GM12878 (cell line): ENCODE data around the gene TMC2. TPM values are rescaled to one million over a fixed set of nuclear protein-coding genes. Genes with fewer than 3 reads are reported as not detected.
A peak's percentile ranks its signal among the peaks of the same experiment; 100 is the strongest.

Experiments used
- ATAC-seq: fragments of 200-7000 bp; cut with Tn5 transposase; 3 replicates; pipeline ENCODE4 v1.9.1; 2020; ENCODE audit warnings: mild to moderate bottlenecking, moderate library complexity
- BruUV-seq: library from RNA; stranded (reverse); fragments of 400-500 nt; replicated peaks from 2 replicates; lab custom pipeline; 2021; lab: Mats Ljungman, UMichigan
- CTCF ChIA-PET: fragments of 300-600 bp; sonication (Branson Sonifier 250); formaldehyde crosslinking; extraction: SDS; loops from one replicate; lab custom pipeline; 2021; ENCODE audit warnings: inconsistent platforms; lab: Yijun Ruan, JAX
- POLR2A ChIA-PET: fragments of 350-600 bp; formaldehyde crosslinking; extraction: SDS; loops from one replicate; lab custom pipeline; 2021; ENCODE audit warnings: inconsistent platforms; lab: Charles Lee
- RAD21 ChIA-PET: fragments of 300-600 bp; sonication (Branson Sonifier 250); formaldehyde crosslinking; loops from one replicate; lab custom pipeline; 2023; ENCODE audit warnings: antibody characterized with exemption; ENCODE audit not compliant: unreplicated experiment; lab: Charles Lee
- SMC1A ChIA-PET: fragments of 300-600 bp; sonication (Branson Sonifier 250); formaldehyde crosslinking; loops from one replicate; lab custom pipeline; 2023; ENCODE audit not compliant: unreplicated experiment, uncharacterized antibody; lab: Charles Lee
- DNase-seq: peaks from one replicate; pipeline ENCODE4 v3.0.0-alpha.2; 2011; ENCODE audit warnings: low read depth, low spot score
- FAIRE-seq: peaks from 3 replicates; lab custom pipeline; 2011; peaks lifted over from hg19 to GRCh38; lab: Jason Lieb, UNC
- H2AFZ ChIP-seq: 2 replicates; pipeline ENCODE4 v1.6.0; 2011; ENCODE audit warnings: low read depth, low read length, control low read depth; ENCODE audit not compliant: control insufficient read depth
- H3K27ac ChIP-seq: 2 replicates; pipeline ENCODE4 v1.5.1; 2011; ENCODE audit warnings: control low read depth; ENCODE audit not compliant: control insufficient read depth, insufficient read depth
- H3K27me3 ChIP-seq, 2 experiments: replicated peaks in 1 of 2; 2 replicates each; pipeline versions ENCODE4 v1.6.0 to v1.6.1; 2011; ENCODE audit warnings: low read length in 1 of 2; ENCODE audit not compliant: control insufficient read depth in 2 of 2, insufficient read depth in 2 of 2
- H3K36me3 ChIP-seq, 2 experiments: 2 replicates each; pipeline ENCODE4 v1.5.1; 2011; ENCODE audit warnings: low read length in 1 of 2; ENCODE audit not compliant: control insufficient read depth in 2 of 2, insufficient read depth in 2 of 2
- H3K4me1 ChIP-seq: 2 replicates; pipeline ENCODE4 v1.6.1; 2011; ENCODE audit warnings: mild to moderate bottlenecking, low read length, moderate library complexity, mixed read lengths; ENCODE audit not compliant: control insufficient read depth, insufficient read depth
- H3K4me2 ChIP-seq: 2 replicates; pipeline ENCODE4 v1.6.0; 2011; ENCODE audit warnings: control low read depth; ENCODE audit not compliant: control insufficient read depth, insufficient read depth
- H3K4me3 ChIP-seq: fragments of 200-600 bp; sonication (generic); 2 replicates; pipeline ENCODE4 v1.5.1; 2016
- H3K79me2 ChIP-seq: 2 replicates; pipeline ENCODE4 v1.6.0; 2011; ENCODE audit warnings: low read length; ENCODE audit not compliant: control insufficient read depth, insufficient read depth
- H3K9ac ChIP-seq: 2 replicates; pipeline ENCODE4 v1.8.0; 2011; ENCODE audit warnings: low read length, control low read depth, mixed read lengths; ENCODE audit not compliant: control insufficient read depth, insufficient read depth
- H3K9me3 ChIP-seq: replicated peaks from 3 replicates; pipeline ENCODE4 v1.5.1; 2011; ENCODE audit warnings: mild to moderate bottlenecking, low read length; ENCODE audit not compliant: control insufficient read depth, insufficient read depth
- H4K20me1 ChIP-seq: 2 replicates; pipeline ENCODE4 v1.6.0; 2011; ENCODE audit not compliant: control insufficient read depth, insufficient read depth
- ELK1 ChIP-seq: IDR thresholded peaks from 2 replicates; pipeline ENCODE4 v1.6.1; 2012; ENCODE audit warnings: low read depth, low read length, improper control_type of control experiment
- EZH2 ChIP-seq: IDR thresholded peaks from 2 replicates; pipeline ENCODE4 v1.6.1; 2012; ENCODE audit warnings: low read depth, mild to moderate bottlenecking, control low read depth, inconsistent platforms, low read length, borderline replicate concordance; ENCODE audit not compliant: control insufficient read depth
- FOS ChIP-seq: IDR thresholded peaks from 3 replicates; pipeline ENCODE4 v1.6.1; 2011; ENCODE audit warnings: borderline replicate concordance; ENCODE audit not compliant: insufficient read length; ENCODE audit errors: extremely low read depth
- FOXM1 ChIP-seq: IDR thresholded peaks from 2 replicates; pipeline ENCODE4 v1.6.1; 2012; ENCODE audit warnings: low read depth, mild to moderate bottlenecking, inconsistent platforms, low read length, moderate library complexity
- NKRF ChIP-seq: fragments of 450-650 bp; conservative IDR thresholded peaks from 2 replicates; pipeline ENCODE4 v1.6.1; 2017; ENCODE audit warnings: mild to moderate bottlenecking, moderate library complexity
- POLR2AphosphoS5 ChIP-seq: IDR thresholded peaks from 2 replicates; pipeline ENCODE4 v1.6.1; 2011; ENCODE audit warnings: mild to moderate bottlenecking, low read length, inconsistent platforms
- TCF12 ChIP-seq: IDR thresholded peaks from 2 replicates; pipeline ENCODE4 v1.6.1; 2011; ENCODE audit warnings: low read depth, mild to moderate bottlenecking, low read length
- ZBTB33 ChIP-seq: fragments of 450-650 bp; IDR thresholded peaks from 2 replicates; pipeline ENCODE4 v1.6.1; 2017; ENCODE audit warnings: mild to moderate bottlenecking
- ZNF274 ChIP-seq: IDR thresholded peaks from one replicate; pipeline ENCODE4 v1.8.0; 2011; ENCODE audit not compliant: insufficient read length, insufficient read depth
- WGBS: methylation state at CpG from one replicate; pipeline ENCODE4 v1.1.6; 2016; ENCODE audit warnings: low lambda C conversion rate; ENCODE audit not compliant: insufficient replicate concordance, insufficient coverage; ENCODE audit errors: missing lambda C conversion rate; 5-methylcytosine and 5-hydroxymethylcytosine counted together
- in situ Hi-C: fragments of 300-500 bp; cut with MboI; formaldehyde crosslinking; loops from 9 replicates; pipeline ENCODE4 v1.14.3; 2018; ENCODE audit warnings: mixed read lengths
- intact Hi-C: fragments of 100-400 bp; cut with micrococcal nuclease; formaldehyde crosslinking; loops from one replicate; pipeline ENCODE4 v1.14.2; 2022; ENCODE audit not compliant: unreplicated experiment
- microRNA counts: library from miRNA; unstranded; fragments of <30 nt; microRNA quantifications from one replicate; lab custom pipeline; 2016
- microRNA-seq: library from miRNA; unstranded; fragments of <30 nt; microRNA quantifications from one replicate; pipeline ENCODE4, GENCODE V29; 2018
- polyA plus RNA-seq, 11 experiments: library from polyadenylated mRNA; depleted of rRNA in 4 of 11; unstranded in 6 of 11; stranded (reverse) in 5 of 11; fragments of >200 nt; fragmentation: Nextera tagmentation in 4 of 11; fragmentation: Illumina TruSeq in 1 of 11; extraction: Ambion mirVana in 4 of 11; extraction: Trizol in 1 of 11; gene quantifications; 1 replicate in 1 of 11; 2 replicates in 10 of 11; pipeline versions ENCODE4 v1.2.1 to v1.2.3, GENCODE V29; 2011 to 2016; ENCODE audit warnings: inconsistent platforms in 2 of 11, missing spikeins in 2 of 11, low read depth in 1 of 11
- small RNA-seq: library from RNA; depleted of rRNA; stranded (forward); fragments of <200 nt; gene quantifications from one replicate; pipeline ENCODE3, GENCODE V24; 2014
- total RNA-seq, 4 experiments: library from RNA; depleted of rRNA in 3 of 4; stranded (reverse); fragments of >200 nt in 3 of 4; fragmentation: Illumina TruSeq in 1 of 4; extraction: Trizol in 1 of 4; gene quantifications; 2 replicates each; pipeline versions ENCODE4 v1.2.1 to v1.2.3, GENCODE V29; 2013 to 2021

TMC2 gene
- total and polyA plus RNA-seq, 10 of the 15 experiments (the other 5 are each of a cell fraction or from before 2014, with no cell fraction given): 0.08 TPM; not detected in 9

DNA sequence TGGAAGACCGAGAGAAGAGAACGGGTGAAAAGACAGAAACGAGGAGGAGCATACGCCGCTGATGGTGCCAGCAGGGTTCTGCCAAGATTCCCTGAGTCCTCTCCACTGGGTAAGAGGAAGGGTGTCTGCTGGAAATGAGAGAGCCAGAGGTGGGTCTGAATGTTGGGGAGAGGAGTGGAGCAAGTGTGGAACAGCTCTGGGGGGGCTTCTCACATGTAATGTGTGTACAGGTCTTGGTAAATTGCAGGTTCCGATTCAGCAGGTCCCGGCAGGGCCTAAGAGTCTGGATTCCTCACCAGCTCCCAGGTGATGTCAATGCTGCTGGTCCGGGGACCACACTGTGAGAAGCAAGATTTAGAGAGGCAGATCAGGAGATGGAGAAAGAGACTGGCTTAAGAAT, 154.8 kb downstream of the TMC2 start:
- FAIRE-seq (no peak), ATAC-seq (no peak), DNase-seq (no peak)
- Histone ChIP-seq H3K9ac (no peak overlapping the region), H3K27ac (no peak overlapping the region), H3K79me2 (no peaks in the 10 kb centered on the region), H3K4me3 (no peak overlapping the region), H3K4me2 (no peak overlapping the region), H3K4me1 (no peaks in the 10 kb centered on the region), H4K20me1 (no peaks in the 10 kb centered on the region), H3K36me3 (no peaks in the 10 kb centered on the region), H3K27me3 (peaks cover 10 to 26% of the 10 kb centered on the region in 2 experiments), H2AFZ (no peak overlapping the region), H3K9me3 (no peaks in the 10 kb centered on the region)
- in situ Hi-C loops (no loop called here), intact Hi-C loops (no loop called here)
- WGBS: 84% methylated on average over 8 of the region's 8 CpGs
- no TSS peak for BruUV-seq
- TF ChIP-seq ZNF274 (no peak), EZH2 (no peak), ELK1 (no peak), TCF12 (no peak), FOXM1 (no peak), FOS (no peak), NKRF (no peak), POLR2AphosphoS5 (no peak), ZBTB33 (no peak)
- POLR2A ChIA-PET: no interaction called here
- SMC1A ChIA-PET: no interaction called here
- CTCF ChIA-PET: no interaction called here
- RAD21 ChIA-PET: no interaction called here

MicroRNA genes within 50 kb of the gene (microRNA counts, 767-probe panel; counts per million panel counts)
- microRNA hsa-miR-1292 (lab: Ali Mortazavi, UCI): 55.3 counts per million

Small RNA genes within 50 kb of the gene (microRNA-seq; reads per million reads assigned to microRNA genes)
- gene MIR1292: 16.0 reads per million, percentile 52 among the genes with 10 or more reads in this experiment

Small RNA genes within 50 kb of the gene (small RNA-seq; reads per million reads assigned to genes)
- gene SNORA51 (not detected), gene SNORD110 (not detected), gene SNORD56 (not detected), gene SNORD57 (not detected), gene SNORD86 (not detected)

Other genes starting within 250 kb of the TMC2 start
- gene TGM3, start 240.6 kb upstream of the TMC2 start, total RNA-seq (2014; rRNA removed): not detected in 2 replicates
- not detected in 2 replicates for gene TGM3, start 240.6 kb upstream of the TMC2 start, total RNA-seq (2014; rRNA removed; fragmentation: Illumina TruSeq; extraction: Trizol)
- not detected in 2 replicates for gene TGM3, start 240.6 kb upstream of the TMC2 start, total RNA-seq (2021)
- gene TGM3, start 240.6 kb upstream of the TMC2 start, polyA plus RNA-seq (2011; rRNA removed): not detected in 2 replicates
- gene TGM3, start 240.6 kb upstream of the TMC2 start, polyA plus RNA-seq (2014; fragmentation: Illumina TruSeq; extraction: Trizol): not detected in 2 replicates
- not detected for gene TGM3, start 240.6 kb upstream of the TMC2 start, polyA plus RNA-seq (2014; fragmentation: Nextera tagmentation; extraction: Ambion mirVana)
- not detected in 2 replicates for gene TGM3, start 240.6 kb upstream of the TMC2 start, polyA plus RNA-seq (2014; rRNA removed)
- gene TGM3, start 240.6 kb upstream of the TMC2 start, polyA plus RNA-seq (2016; fragmentation: Nextera tagmentation; extraction: Ambion mirVana): not detected
- not detected in 2 replicates for gene TGM6, start 155.7 kb upstream of the TMC2 start, total RNA-seq (2014; rRNA removed)
- gene TGM6, start 155.7 kb upstream of the TMC2 start, total RNA-seq (2014; rRNA removed; fragmentation: Illumina TruSeq; extraction: Trizol): not detected in 2 replicates
- not detected in 2 replicates for gene TGM6, start 155.7 kb upstream of the TMC2 start, total RNA-seq (2021)
- gene TGM6, start 155.7 kb upstream of the TMC2 start, polyA plus RNA-seq (2011; rRNA removed): not detected in 2 replicates
- gene TGM6, start 155.7 kb upstream of the TMC2 start, polyA plus RNA-seq (2014; fragmentation: Illumina TruSeq; extraction: Trizol): not detected in 2 replicates
- gene TGM6, start 155.7 kb upstream of the TMC2 start, polyA plus RNA-seq (2014; fragmentation: Nextera tagmentation; extraction: Ambion mirVana): not detected
- not detected in 2 replicates for gene TGM6, start 155.7 kb upstream of the TMC2 start, polyA plus RNA-seq (2014; rRNA removed)
- not detected for gene TGM6, start 155.7 kb upstream of the TMC2 start, polyA plus RNA-seq (2016; fragmentation: Nextera tagmentation; extraction: Ambion mirVana)
- 493 and 522 TPM in 2 replicates for gene SNRPB, start 65.8 kb upstream of the TMC2 start, total RNA-seq (2014; rRNA removed)
- 247 and 263 TPM in 2 replicates for gene SNRPB, start 65.8 kb upstream of the TMC2 start, total RNA-seq (2014; rRNA removed; fragmentation: Illumina TruSeq; extraction: Trizol)
- 429 and 437 TPM in 2 replicates for gene SNRPB, start 65.8 kb upstream of the TMC2 start, total RNA-seq (2021)
- 181 and 303 TPM in 2 replicates for gene SNRPB, start 65.8 kb upstream of the TMC2 start, polyA plus RNA-seq (2011; rRNA removed)
- gene SNRPB, start 65.8 kb upstream of the TMC2 start, polyA plus RNA-seq (2014; fragmentation: Illumina TruSeq; extraction: Trizol): 86.2 and 193 TPM in 2 replicates
- 100 to 1,000 TPM in 1 of 2 experiments, 10 to 100 TPM in 1; 15.0 to 108 TPM for gene SNRPB, start 65.8 kb upstream of the TMC2 start, polyA plus RNA-seq (2014; fragmentation: Nextera tagmentation; extraction: Ambion mirVana)
- gene SNRPB, start 65.8 kb upstream of the TMC2 start, polyA plus RNA-seq (2014; rRNA removed): 593 TPM in 2 replicates
- gene SNRPB, start 65.8 kb upstream of the TMC2 start, polyA plus RNA-seq (2016; fragmentation: Nextera tagmentation; extraction: Ambion mirVana): 100 to 1,000 TPM; 555 to 571 TPM
- 8.0 and 8.2 TPM in 2 replicates for gene ZNF343, start 27.7 kb upstream of the TMC2 start, total RNA-seq (2014; rRNA removed)
- 9.8 and 10.0 TPM in 2 replicates for gene ZNF343, start 27.7 kb upstream of the TMC2 start, total RNA-seq (2014; rRNA removed; fragmentation: Illumina TruSeq; extraction: Trizol)
- 9.4 and 10.3 TPM in 2 replicates for gene ZNF343, start 27.7 kb upstream of the TMC2 start, total RNA-seq (2021)
- 10.9 and 11.1 TPM in 2 replicates for gene ZNF343, start 27.7 kb upstream of the TMC2 start, polyA plus RNA-seq (2011; rRNA removed)
- gene ZNF343, start 27.7 kb upstream of the TMC2 start, polyA plus RNA-seq (2014; fragmentation: Illumina TruSeq; extraction: Trizol): 9.9 and 17.7 TPM in 2 replicates
- gene ZNF343, start 27.7 kb upstream of the TMC2 start, polyA plus RNA-seq (2014; fragmentation: Nextera tagmentation; extraction: Ambion mirVana): 1 to 10 TPM; 1.3 to 3.3 TPM
- 8.3 and 8.7 TPM in 2 replicates for gene ZNF343, start 27.7 kb upstream of the TMC2 start, polyA plus RNA-seq (2014; rRNA removed)
- 10 to 100 TPM in 1 of 2 experiments, 1 to 10 TPM in 1; 8.0 to 10.9 TPM for gene ZNF343, start 27.7 kb upstream of the TMC2 start, polyA plus RNA-seq (2016; fragmentation: Nextera tagmentation; extraction: Ambion mirVana)
- 440 and 489 TPM in 2 replicates for gene NOP56, start 116.1 kb downstream of the TMC2 start, total RNA-seq (2014; rRNA removed)
- gene NOP56, start 116.1 kb downstream of the TMC2 start, total RNA-seq (2014; rRNA removed; fragmentation: Illumina TruSeq; extraction: Trizol): 502 and 535 TPM in 2 replicates
- gene NOP56, start 116.1 kb downstream of the TMC2 start, total RNA-seq (2021): 409 and 424 TPM in 2 replicates
- gene NOP56, start 116.1 kb downstream of the TMC2 start, polyA plus RNA-seq (2011; rRNA removed): 218 and 254 TPM in 2 replicates
- gene NOP56, start 116.1 kb downstream of the TMC2 start, polyA plus RNA-seq (2014; fragmentation: Illumina TruSeq; extraction: Trizol): 550 and 607 TPM in 2 replicates
- 100 to 1,000 TPM; 368 to 439 TPM for gene NOP56, start 116.1 kb downstream of the TMC2 start, polyA plus RNA-seq (2014; fragmentation: Nextera tagmentation; extraction: Ambion mirVana)
- gene NOP56, start 116.1 kb downstream of the TMC2 start, polyA plus RNA-seq (2014; rRNA removed): 371 and 408 TPM in 2 replicates
- gene NOP56, start 116.1 kb downstream of the TMC2 start, polyA plus RNA-seq (2016; fragmentation: Nextera tagmentation; extraction: Ambion mirVana): 100 to 1,000 TPM; 524 to 544 TPM
- 131 and 136 TPM in 2 replicates for gene IDH3B, start 127.6 kb downstream of the TMC2 start, total RNA-seq (2014; rRNA removed)
- 84.7 and 90.5 TPM in 2 replicates for gene IDH3B, start 127.6 kb downstream of the TMC2 start, total RNA-seq (2014; rRNA removed; fragmentation: Illumina TruSeq; extraction: Trizol)
- gene IDH3B, start 127.6 kb downstream of the TMC2 start, total RNA-seq (2021): 109 and 110 TPM in 2 replicates
- 145 and 177 TPM in 2 replicates for gene IDH3B, start 127.6 kb downstream of the TMC2 start, polyA plus RNA-seq (2011; rRNA removed)
- 98.3 and 101 TPM in 2 replicates for gene IDH3B, start 127.6 kb downstream of the TMC2 start, polyA plus RNA-seq (2014; fragmentation: Illumina TruSeq; extraction: Trizol)
- 10 to 100 TPM; 65.3 to 87.1 TPM for gene IDH3B, start 127.6 kb downstream of the TMC2 start, polyA plus RNA-seq (2014; fragmentation: Nextera tagmentation; extraction: Ambion mirVana)
- gene IDH3B, start 127.6 kb downstream of the TMC2 start, polyA plus RNA-seq (2014; rRNA removed): 134 and 144 TPM in 2 replicates
- gene IDH3B, start 127.6 kb downstream of the TMC2 start, polyA plus RNA-seq (2016; fragmentation: Nextera tagmentation; extraction: Ambion mirVana): 100 to 1,000 TPM; 149 to 167 TPM
- gene EBF4, start 156.2 kb downstream of the TMC2 start, total RNA-seq (2014; rRNA removed): not detected in 2 replicates
- gene EBF4, start 156.2 kb downstream of the TMC2 start, total RNA-seq (2014; rRNA removed; fragmentation: Illumina TruSeq; extraction: Trizol): not detected in 2 replicates
- 0.13 TPM in 1 of 2 replicates, not detected in the other for gene EBF4, start 156.2 kb downstream of the TMC2 start, total RNA-seq (2021)
- not detected in 2 replicates for gene EBF4, start 156.2 kb downstream of the TMC2 start, polyA plus RNA-seq (2011; rRNA removed)
- gene EBF4, start 156.2 kb downstream of the TMC2 start, polyA plus RNA-seq (2014; fragmentation: Illumina TruSeq; extraction: Trizol): not detected in 2 replicates
- gene EBF4, start 156.2 kb downstream of the TMC2 start, polyA plus RNA-seq (2014; fragmentation: Nextera tagmentation; extraction: Ambion mirVana): not detected
- not detected in 2 replicates for gene EBF4, start 156.2 kb downstream of the TMC2 start, polyA plus RNA-seq (2014; rRNA removed)
- not detected for gene EBF4, start 156.2 kb downstream of the TMC2 start, polyA plus RNA-seq (2016; fragmentation: Nextera tagmentation; extraction: Ambion mirVana)